Natural killer cell (primary cell): Measurements from ENCODE around the gene ABTB2. TPM values are rescaled to one million over a fixed set of nuclear protein-coding genes. Genes with fewer than 3 reads are reported as not detected.

Source experiments
- ATAC-seq, 3 donors: fragments of 150-1000 bp in 2 of 3; fragments of 200-7000 bp in 1 of 3; cut with Tn5 transposase; 1 replicate in 1 of 3; 2 replicates in 2 of 3; pipeline ENCODE4 v1.10.0; 2021; ENCODE audit warnings: mild to moderate bottlenecking in 2 of 3, moderate library complexity in 2 of 3
- DNase-seq, 2 donors: peaks; one replicate each; pipeline versions ENCODE4 v3.0.0 to v3.0.0-alpha.2; 2013 to 2021; ENCODE audit warnings: mixed read lengths in 1 of 2
- H3K27ac ChIP-seq: one replicate; pipeline ENCODE4 v1.5.1; 2013; ENCODE audit warnings: mild to moderate bottlenecking, low read length
- H3K27me3 ChIP-seq: one replicate; pipeline ENCODE4 v1.6.1; 2013; ENCODE audit warnings: low read length; ENCODE audit not compliant: control insufficient read depth, insufficient read depth
- H3K36me3 ChIP-seq: one replicate; pipeline ENCODE4 v1.6.1; 2013; ENCODE audit warnings: low read length; ENCODE audit not compliant: control insufficient read depth, insufficient read depth
- H3K4me1 ChIP-seq: one replicate; pipeline ENCODE4 v1.6.1; 2013; ENCODE audit warnings: low read length; ENCODE audit not compliant: control insufficient read depth, insufficient read depth
- H3K4me3 ChIP-seq: one replicate; pipeline ENCODE4 v1.5.1; 2013; ENCODE audit warnings: low read length
- H3K9me3 ChIP-seq: one replicate; pipeline ENCODE4 v1.6.1; 2013; ENCODE audit warnings: low read length; ENCODE audit not compliant: control insufficient read depth, insufficient read depth
- H3K27ac Mint-ChIP-seq, 2 donors: one replicate each; pipeline ENCODE4 v1.8.0; 2022; ENCODE audit warnings: mild to moderate bottlenecking in 2 of 2, mixed read lengths in 2 of 2, moderate library complexity in 1 of 2
- H3K27me3 Mint-ChIP-seq, 2 donors: one replicate each; pipeline ENCODE4 v1.8.0; 2022; ENCODE audit warnings: low read depth in 2 of 2, mixed read lengths in 2 of 2
- H3K36me3 Mint-ChIP-seq: one replicate; pipeline ENCODE4 v1.8.0; 2022; ENCODE audit warnings: mixed read lengths
- H3K4me1 Mint-ChIP-seq, 2 donors: one replicate each; pipeline ENCODE4 v1.8.0; 2022; ENCODE audit warnings: mixed read lengths in 2 of 2
- H3K4me3 Mint-ChIP-seq: one replicate; pipeline ENCODE4 v1.8.0; 2022; ENCODE audit warnings: mild to moderate bottlenecking, moderate library complexity, mixed read lengths
- H3K9me3 Mint-ChIP-seq, 2 donors: one replicate each; pipeline ENCODE4 v1.8.0; 2022; ENCODE audit warnings: mixed read lengths in 2 of 2
- CTCF ChIP-seq: fragments of 200-600 bp; IDR thresholded peaks from one replicate; pipeline ENCODE4 v1.8.0; 2022; ENCODE audit warnings: antibody characterized with exemption
- WGBS: methylation state at CpG from one replicate; pipeline ENCODE4 v1.1.7; 2013; ENCODE audit warnings: missing lambda C conversion rate; ENCODE audit not compliant: insufficient coverage; 5-methylcytosine and 5-hydroxymethylcytosine counted together
- intact Hi-C: fragments of 100-400 bp; cut with micrococcal nuclease; formaldehyde crosslinking; loops from one replicate; pipeline ENCODE4 v1.14.2; 2022
- total RNA-seq, 4 donors: library from RNA; stranded (reverse); fragments of 120-200 nt in 1 of 4; gene quantifications; one replicate each; pipeline versions ENCODE4 v1.2.3 to v1.2.4, GENCODE V29; 2013 to 2022

The ABTB2 gene
- total RNA-seq, 3 donors from 2014 or later (not counting 1 experiment from before 2014, with no cell fraction given), result 0.65 to 1.7 (median 1.1) TPM

GRCh38 chr11:34355726-34356125 lies 2.1 kb downstream of the ABTB2 start:
- intact Hi-C loops, result loop anchor here (5.0 kb wide), 1 partner anchor 303 kb away; the partner anchor contains the start of gene CAPRIN1
- Mint-ChIP-seq H3K27me3 (peaks cover 38 to 66% of the 10 kb centered on the region in 2 donors), H3K4me3 (peak overlapping the region; percentile 96), H3K4me1 (peaks cover 28 to 43% of the 10 kb centered on the region in 2 donors), H3K9me3 (no peaks in the 10 kb centered on the region), H3K27ac (no peak overlapping the region), H3K36me3 (no peaks in the 10 kb centered on the region)
- Histone ChIP-seq H3K27me3 (peaks cover 22% of the 10 kb centered on the region), H3K4me3 (no peak overlapping the region), H3K36me3 (no peaks in the 10 kb centered on the region), H3K9me3 (no peaks in the 10 kb centered on the region), H3K4me1 (peaks cover 28% of the 10 kb centered on the region), H3K27ac (no peak overlapping the region)
- WGBS, result 90% methylated on average over 3 of the region's 3 CpGs
- no peak for ATAC-seq
- TF ChIP-seq CTCF, result no peak
- DNase-seq, result no peak

DNA sequence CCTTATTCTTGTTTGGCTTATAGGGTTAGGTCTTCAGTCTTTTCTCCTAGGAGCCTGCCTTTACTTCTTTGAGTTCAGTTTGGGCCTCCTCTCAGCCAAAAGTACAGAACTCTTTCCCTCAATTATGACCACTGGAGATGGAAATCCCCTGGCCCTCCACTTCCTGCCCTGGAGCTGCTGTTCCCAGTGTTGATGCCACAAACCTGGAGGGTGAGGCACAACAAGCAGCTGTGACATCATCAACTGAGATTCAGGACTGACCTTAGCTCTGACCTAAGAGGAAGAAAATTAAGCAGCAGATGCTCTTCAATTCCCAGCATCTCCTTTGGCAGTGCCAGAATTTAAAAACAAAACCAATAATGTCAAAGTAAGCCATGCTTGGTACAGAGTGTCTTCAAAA lies 3.0 kb downstream of the ABTB2 start:
- H3K36me3 Mint-ChIP-seq, result no peaks in the 10 kb centered on the region

GRCh38 chr11:34353881-34354280 lies 3.9 kb downstream of the ABTB2 start:
- no peaks in the 10 kb centered on the region for H3K9me3 ChIP-seq
- H3K27me3 ChIP-seq, result peaks cover 19% of the 10 kb centered on the region
- Mint-ChIP-seq H3K4me1 (peaks cover 21 to 36% of the 10 kb centered on the region in 2 donors), H3K27ac (no peak overlapping the region), H3K4me3 (no peak overlapping the region), H3K36me3 (no peaks in the 10 kb centered on the region), H3K27me3 (peaks cover 31 to 53% of the 10 kb centered on the region in 2 donors), H3K9me3 (no peaks in the 10 kb centered on the region)
- ATAC-seq (no peak), DNase-seq (no peak)
- TF ChIP-seq CTCF, result no peak
- H3K4me3 ChIP-seq, result no peak overlapping the region
- H3K27ac ChIP-seq, result no peak overlapping the region
- intact Hi-C loops, result no loop called here
- no peaks in the 10 kb centered on the region for H3K36me3 ChIP-seq
- H3K4me1 ChIP-seq, result peaks cover 25% of the 10 kb centered on the region
- WGBS, result 92% methylated on average over 3 of the region's 4 CpGs

More for the DNA sequence above, 3.0 kb downstream of the ABTB2 start:
- Histone ChIP-seq H3K36me3 (no peaks in the 10 kb centered on the region), H3K27me3 (peaks cover 19% of the 10 kb centered on the region), H3K4me3 (no peak overlapping the region), H3K4me1 (peaks cover 28% of the 10 kb centered on the region), H3K9me3 (no peaks in the 10 kb centered on the region), H3K27ac (no peak overlapping the region)
- ATAC-seq (no peak), DNase-seq (no peak)
- peaks cover 28 to 43% of the 10 kb centered on the region in 2 donors for H3K4me1 Mint-ChIP-seq
- H3K27me3 Mint-ChIP-seq, result peaks cover 38 to 56% of the 10 kb centered on the region in 2 donors
- H3K4me3 Mint-ChIP-seq, result peak overlapping the region; percentile 7
- TF ChIP-seq CTCF, result no peak
- H3K27ac Mint-ChIP-seq, result no peak overlapping the region
- no peaks in the 10 kb centered on the region for H3K9me3 Mint-ChIP-seq
- intact Hi-C loops, result loop anchor here (5.0 kb wide), 1 partner anchor 302 kb away; the partner anchor contains the start of gene CAPRIN1
